ENCODE measurements around the gene ATR. TPM values are rescaled to one million over a fixed set of nuclear protein-coding genes. Genes with fewer than 3 reads are reported as not detected.

The ATR gene
- total RNA-seq, 1 donor from 2014 or later: 26.9 TPM

DNA sequence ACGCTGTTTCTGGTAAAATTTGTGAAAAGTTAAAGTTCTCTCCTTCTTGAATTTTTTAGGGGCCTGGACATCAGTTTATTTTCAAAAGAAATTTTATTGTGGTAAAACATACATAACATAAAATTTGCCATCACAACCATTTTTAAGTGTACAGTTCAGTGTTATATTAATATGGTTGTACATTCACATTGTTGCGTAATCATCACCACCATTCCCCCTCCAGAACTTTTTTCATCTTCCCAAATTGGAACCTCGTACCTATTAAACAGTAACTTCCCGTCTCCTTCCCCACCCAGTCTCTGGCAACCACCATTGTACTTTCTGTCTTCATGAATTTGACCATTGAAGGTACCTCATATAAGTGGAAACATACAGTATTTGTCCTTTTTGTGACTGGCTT lies 107.7 kb downstream of the ATR start:
- H3K9ac ChIP-seq (ENCODE audit: low read length): no peak overlapping the region
- Mint-ChIP-seq H3K9me3 (ENCODE audit: unreplicated experiment) (no peaks in the 10 kb centered on the region), H3K4me1 (ENCODE audit: low read depth, unreplicated experiment) (no peaks in the 10 kb centered on the region), H3K4me3 (ENCODE audit: unreplicated experiment) (no peak overlapping the region), H3K27me3 (ENCODE audit: low read depth, unreplicated experiment) (no peaks in the 10 kb centered on the region), H3K27ac (ENCODE audit: unreplicated experiment) (no peak overlapping the region), H3K36me3 (ENCODE audit: low read depth, unreplicated experiment) (peaks cover 7% of the 10 kb centered on the region)
- H3K79me2 ChIP-seq (ENCODE audit: insufficient read depth, low read length): no peaks in the 10 kb centered on the region
- H3K4me3 ChIP-seq (ENCODE audit: insufficient read depth, low read depth, low read length): no peak overlapping the region
- no peak overlapping the region for H3K27ac ChIP-seq (ENCODE audit: low read depth, low read length)
- no peaks in the 10 kb centered on the region for H3K27me3 ChIP-seq (ENCODE audit: insufficient read depth, low read length)
- no peaks in the 10 kb centered on the region for H3K36me3 ChIP-seq (ENCODE audit: insufficient read depth, low read length)
- FAIRE-seq (no peak), DNase-seq (ENCODE audit: low read depth) (no peak)
- no peak overlapping the region for H3K4me2 ChIP-seq (ENCODE audit: low read length)
- no peak overlapping the region for H2AFZ ChIP-seq (ENCODE audit: low read depth, low read length)
- TF ChIP-seq EZH2 (IDR thresholded peaks at IDR 0.05; ENCODE audit: insufficient read depth, low read length): no peak
- H3K9me3 ChIP-seq (ENCODE audit: insufficient read depth, low read depth, low read length): no peaks in the 10 kb centered on the region
- H4K20me1 ChIP-seq (ENCODE audit: insufficient read depth, low read length): no peaks in the 10 kb centered on the region
- no peaks in the 10 kb centered on the region for H3K4me1 ChIP-seq (ENCODE audit: insufficient read depth, low read length)

DNA sequence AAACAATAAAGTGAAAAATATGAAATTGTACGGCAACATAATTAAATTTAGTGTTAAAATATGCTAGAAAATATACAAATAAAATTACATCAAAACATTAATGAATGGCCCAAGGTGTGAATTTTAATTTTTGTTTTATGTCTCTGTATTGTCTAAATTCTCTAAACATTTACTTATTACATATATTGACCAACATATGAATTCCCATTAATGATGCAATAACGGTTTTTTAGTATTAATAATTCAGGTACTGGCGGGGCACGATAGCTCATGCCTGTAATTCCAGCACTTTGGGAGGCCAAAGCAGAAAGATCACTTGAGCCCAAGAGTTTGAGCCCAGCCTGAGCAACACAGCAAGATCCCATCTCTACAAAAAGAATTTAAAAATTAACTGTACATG lies 110.1 kb downstream of the ATR start:
- TF ChIP-seq EZH2 (IDR thresholded peaks at IDR 0.05; ENCODE audit: insufficient read depth, low read length): no peak
- TF ChIP-seq, protein P1, sequence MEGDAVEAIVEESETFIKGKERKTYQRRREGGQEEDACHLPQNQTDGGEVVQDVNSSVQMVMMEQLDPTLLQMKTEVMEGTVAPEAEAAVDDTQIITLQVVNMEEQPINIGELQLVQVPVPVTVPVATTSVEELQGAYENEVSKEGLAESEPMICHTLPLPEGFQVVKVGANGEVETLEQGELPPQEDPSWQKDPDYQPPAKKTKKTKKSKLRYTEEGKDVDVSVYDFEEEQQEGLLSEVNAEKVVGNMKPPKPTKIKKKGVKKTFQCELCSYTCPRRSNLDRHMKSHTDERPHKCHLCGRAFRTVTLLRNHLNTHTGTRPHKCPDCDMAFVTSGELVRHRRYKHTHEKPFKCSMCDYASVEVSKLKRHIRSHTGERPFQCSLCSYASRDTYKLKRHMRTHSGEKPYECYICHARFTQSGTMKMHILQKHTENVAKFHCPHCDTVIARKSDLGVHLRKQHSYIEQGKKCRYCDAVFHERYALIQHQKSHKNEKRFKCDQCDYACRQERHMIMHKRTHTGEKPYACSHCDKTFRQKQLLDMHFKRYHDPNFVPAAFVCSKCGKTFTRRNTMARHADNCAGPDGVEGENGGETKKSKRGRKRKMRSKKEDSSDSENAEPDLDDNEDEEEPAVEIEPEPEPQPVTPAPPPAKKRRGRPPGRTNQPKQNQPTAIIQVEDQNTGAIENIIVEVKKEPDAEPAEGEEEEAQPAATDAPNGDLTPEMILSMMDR (IDR thresholded peaks at IDR 0.05; ENCODE audit: insufficient read depth, low read depth, low read length): no peak
- Histone ChIP-seq H3K4me2 (ENCODE audit: low read length) (no peak overlapping the region), H3K4me3 (ENCODE audit: insufficient read depth, low read depth, low read length) (no peak overlapping the region), H3K9me3 (ENCODE audit: insufficient read depth, low read depth, low read length) (no peaks in the 10 kb centered on the region), H3K27ac (ENCODE audit: low read depth, low read length) (no peak overlapping the region), H2AFZ (ENCODE audit: low read depth, low read length) (no peak overlapping the region), H3K36me3 (ENCODE audit: insufficient read depth, low read length) (no peaks in the 10 kb centered on the region), H4K20me1 (ENCODE audit: insufficient read depth, low read length) (no peaks in the 10 kb centered on the region), H3K27me3 (ENCODE audit: insufficient read depth, low read length) (no peaks in the 10 kb centered on the region), H3K4me1 (ENCODE audit: insufficient read depth, low read length) (no peaks in the 10 kb centered on the region), H3K9ac (ENCODE audit: low read length) (no peak overlapping the region), H3K79me2 (ENCODE audit: insufficient read depth, low read length) (no peaks in the 10 kb centered on the region)
- H3K4me3 Mint-ChIP-seq (ENCODE audit: unreplicated experiment): no peak overlapping the region
- no peaks in the 10 kb centered on the region for H3K27me3 Mint-ChIP-seq (ENCODE audit: low read depth, unreplicated experiment)
- DNase-seq (ENCODE audit: low read depth) (no peak), FAIRE-seq (no peak)
- H3K9me3 Mint-ChIP-seq (ENCODE audit: unreplicated experiment): no peaks in the 10 kb centered on the region
- peaks cover 3% of the 10 kb centered on the region for H3K36me3 Mint-ChIP-seq (ENCODE audit: low read depth, unreplicated experiment)
- H3K4me1 Mint-ChIP-seq (ENCODE audit: low read depth, unreplicated experiment): no peaks in the 10 kb centered on the region
- H3K27ac Mint-ChIP-seq (ENCODE audit: unreplicated experiment): no peak overlapping the region

DNA sequence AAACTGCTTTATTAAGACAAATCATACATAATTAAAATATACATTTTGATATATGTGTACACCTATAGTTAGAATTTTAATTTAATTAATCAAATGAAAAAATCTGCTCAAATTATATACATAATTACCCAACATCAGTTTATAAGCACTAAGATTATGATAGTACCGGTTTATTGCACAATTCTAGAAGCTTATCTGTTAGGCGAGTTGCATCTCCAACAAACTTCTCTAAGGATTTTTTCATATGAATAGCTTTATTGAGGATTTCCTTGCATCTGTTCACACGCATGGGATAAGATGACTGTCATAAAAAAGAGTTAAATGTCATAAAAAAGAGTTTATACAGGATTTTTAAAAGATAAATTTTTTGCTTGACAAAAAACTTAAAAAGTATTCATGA lies 110.8 kb downstream of the ATR start:
- no peak for FAIRE-seq
- H3K4me2 ChIP-seq (ENCODE audit: low read length): no peak overlapping the region
- no peaks in the 10 kb centered on the region for H3K9me3 ChIP-seq (ENCODE audit: insufficient read depth, low read depth, low read length)
- H3K9me3 Mint-ChIP-seq (ENCODE audit: unreplicated experiment): no peaks in the 10 kb centered on the region
- no peak overlapping the region for H2AFZ ChIP-seq (ENCODE audit: low read depth, low read length)
- H3K27ac Mint-ChIP-seq (ENCODE audit: unreplicated experiment): no peak overlapping the region
- H3K36me3 Mint-ChIP-seq (ENCODE audit: low read depth, unreplicated experiment): peaks cover under 1% of the 10 kb centered on the region
- no peaks in the 10 kb centered on the region for H3K36me3 ChIP-seq (ENCODE audit: insufficient read depth, low read length)
- no peaks in the 10 kb centered on the region for H3K79me2 ChIP-seq (ENCODE audit: insufficient read depth, low read length)
- DNase-seq (ENCODE audit: low read depth): no peak
- H3K27me3 ChIP-seq (ENCODE audit: insufficient read depth, low read length): no peaks in the 10 kb centered on the region
- H3K4me3 ChIP-seq (ENCODE audit: insufficient read depth, low read depth, low read length): no peak overlapping the region
- no peak overlapping the region for H3K9ac ChIP-seq (ENCODE audit: low read length)
- H3K4me1 Mint-ChIP-seq (ENCODE audit: low read depth, unreplicated experiment): no peaks in the 10 kb centered on the region
- TF ChIP-seq, protein P1 (IDR thresholded peaks at IDR 0.05; ENCODE audit: insufficient read depth, low read depth, low read length): no peak
- no peak for TF ChIP-seq EZH2 (IDR thresholded peaks at IDR 0.05; ENCODE audit: insufficient read depth, low read length)
- H3K27me3 Mint-ChIP-seq (ENCODE audit: low read depth, unreplicated experiment): no peaks in the 10 kb centered on the region
- H3K4me3 Mint-ChIP-seq (ENCODE audit: unreplicated experiment): no peak overlapping the region
- H3K27ac ChIP-seq (ENCODE audit: low read depth, low read length): no peak overlapping the region
- H3K4me1 ChIP-seq (ENCODE audit: insufficient read depth, low read length): no peaks in the 10 kb centered on the region
- no peaks in the 10 kb centered on the region for H4K20me1 ChIP-seq (ENCODE audit: insufficient read depth, low read length)

Measured in astrocyte (in vitro differentiated cells and primary cell).